ENCODE results near the gene MXRA7. TPM values are rescaled to one million over a fixed set of nuclear protein-coding genes. Genes with fewer than 3 reads are reported as not detected.
"Not testable (repeated sequence)": the region's sequence is repeated elsewhere in the genome, so short reads cannot be mapped to it uniquely, and the experiment has no call there.

Gene MXRA7
- total and polyA plus RNA-seq, 8 donors, result 41.4 to 209 (median 71.6) TPM

DNA sequence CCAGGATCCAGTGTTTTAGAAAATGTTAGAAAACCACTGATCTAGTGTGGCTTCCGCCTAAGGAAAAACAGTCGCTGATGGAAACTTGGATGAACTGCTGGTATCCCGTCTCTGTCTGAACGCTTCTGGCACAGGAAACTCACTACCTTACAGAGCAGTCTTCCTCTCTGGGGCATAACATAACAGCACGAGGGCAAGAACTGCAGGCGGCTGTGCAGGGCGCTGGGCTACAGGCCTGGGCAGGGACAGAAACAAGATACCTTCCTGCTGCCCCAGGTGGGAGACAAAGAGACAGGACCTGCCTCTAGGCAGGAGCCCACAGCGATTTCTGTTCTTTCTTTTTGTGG, 10.5 kb downstream of the MXRA7 start:
- Histone ChIP-seq H3K4me3 (peak overlapping the region in 1 of 4 donors; percentile 22), H3K4me1 (peaks cover 29 to 85% (median 57%) of the 10 kb centered on the region in 4 donors), H3K27me3 (no peaks in the 10 kb centered on the region), H3K9me3 (no peaks in the 10 kb centered on the region), H3K36me3 (no peaks in the 10 kb centered on the region), H3K27ac (peak overlapping the region; percentile 73 to 87 (median 86))
- TF ChIP-seq EP300 (IDR thresholded peaks at IDR 0.05) (no peak), POLR2AphosphoS5 (IDR thresholded peaks at IDR 0.05) (no peak), POLR2A (IDR thresholded peaks at IDR 0.05) (no peak)
- intact Hi-C loops (cut with DNase I; ENCODE audit: low total_unique reads), result no loop called here
- WGBS, 5 donors, result 56 to 79% (median 62%) methylated on average over 8 of the region's 8 CpGs
- DNase-seq, result peak in 1 of 2 donors; percentile 33

DNA sequence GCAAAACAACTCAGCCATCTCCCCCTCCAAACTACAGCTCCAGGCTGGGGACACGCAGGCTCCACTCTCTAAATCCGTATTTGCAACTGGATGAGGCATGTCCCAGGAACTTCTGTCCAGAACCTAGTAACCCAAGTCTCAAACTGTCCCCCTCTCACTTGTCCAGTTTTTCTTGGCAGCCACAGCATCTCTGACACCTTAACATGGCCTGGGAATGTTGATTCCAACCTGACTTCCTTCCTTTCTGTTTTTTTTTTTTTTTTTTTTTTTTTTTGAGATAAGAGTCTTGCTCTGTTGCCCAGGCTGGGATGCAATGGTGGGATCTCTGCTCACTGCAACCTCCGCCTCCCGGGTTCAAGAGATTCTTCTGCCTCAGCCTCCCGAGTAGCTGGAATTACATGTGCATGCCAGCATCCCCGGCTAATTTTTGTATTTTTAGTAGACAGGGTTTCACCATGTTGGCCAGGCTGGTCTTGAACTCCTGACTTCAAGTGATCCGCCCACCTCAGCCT, 12.2 kb downstream of the MXRA7 start:
- peaks cover 29 to 87% (median 59%) of the 10 kb centered on the region in 4 donors for H3K4me1 ChIP-seq
- peak overlapping the region in 4 of 5 donors; percentile 77 to 87 (median 86) for H3K27ac ChIP-seq
- DNase-seq; H3K36me3 ChIP-seq; H3K9me3 ChIP-seq; H3K27me3 ChIP-seq; H3K4me3 ChIP-seq; intact Hi-C loops (cut with DNase I; ENCODE audit: low total_unique reads): not testable (repeated sequence)
- WGBS, 5 donors, result 83 to 94% (median 93%) methylated on average over 7 of the region's 7 CpGs

DNA sequence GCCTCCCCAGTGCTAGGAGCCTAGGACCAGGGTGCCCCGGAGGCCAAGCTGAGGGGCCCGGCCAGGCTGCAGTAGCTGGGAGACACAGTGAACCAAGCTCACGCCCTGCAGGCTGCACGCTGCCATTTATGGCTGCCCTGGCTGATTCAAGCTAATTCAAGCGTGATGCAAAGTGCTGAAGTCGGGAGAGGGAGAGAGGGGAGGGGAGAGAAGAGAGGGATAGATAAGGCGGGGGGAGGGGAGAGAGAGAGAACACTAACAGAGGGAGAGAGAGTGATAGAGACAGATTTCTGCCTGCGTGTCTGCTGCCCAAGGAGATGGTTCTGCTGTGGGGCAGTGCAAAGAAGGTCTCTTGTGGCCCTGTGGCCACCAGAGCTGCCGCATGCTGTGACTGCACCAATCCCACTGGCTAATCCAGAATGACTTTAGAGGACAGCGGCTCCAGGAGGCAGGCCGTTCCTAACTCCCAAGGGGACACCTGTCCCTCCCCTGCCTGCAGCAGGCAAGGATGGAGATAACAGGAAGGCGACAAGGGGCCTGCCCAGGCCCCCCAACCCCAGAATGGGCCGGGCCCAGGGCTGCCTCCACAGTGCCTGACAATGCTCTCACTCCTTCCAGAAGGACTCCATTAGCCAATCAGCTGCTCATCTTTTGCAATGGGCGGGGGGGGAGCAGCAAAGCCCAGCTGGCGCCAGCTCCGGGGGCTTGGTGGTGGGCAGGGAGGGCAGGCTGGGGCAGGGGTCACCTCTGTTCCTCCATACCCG, 12.9 kb downstream of the MXRA7 start:
- Histone ChIP-seq H3K27me3 (no peaks in the 10 kb centered on the region), H3K9me3 (no peaks in the 10 kb centered on the region), H3K4me1 (peaks cover 29 to 80% (median 56%) of the 10 kb centered on the region in 4 donors), H3K27ac (peak overlapping the region in 4 of 5 donors; percentile 60 to 87 (median 82)), H3K4me3 (no peak overlapping the region), H3K36me3 (no peaks in the 10 kb centered on the region)
- DNase-seq, result peak in 1 of 2 donors; percentile 78
- WGBS, 5 donors, result 54 to 62% (median 59%) methylated on average over 17 of the region's 17 CpGs
- intact Hi-C loops (cut with DNase I; ENCODE audit: low total_unique reads), result no loop called here
- TF ChIP-seq POLR2AphosphoS5 (IDR thresholded peaks at IDR 0.05), result no peak
- no peak for TF ChIP-seq EP300 (IDR thresholded peaks at IDR 0.05)
- TF ChIP-seq, protein P1, sequence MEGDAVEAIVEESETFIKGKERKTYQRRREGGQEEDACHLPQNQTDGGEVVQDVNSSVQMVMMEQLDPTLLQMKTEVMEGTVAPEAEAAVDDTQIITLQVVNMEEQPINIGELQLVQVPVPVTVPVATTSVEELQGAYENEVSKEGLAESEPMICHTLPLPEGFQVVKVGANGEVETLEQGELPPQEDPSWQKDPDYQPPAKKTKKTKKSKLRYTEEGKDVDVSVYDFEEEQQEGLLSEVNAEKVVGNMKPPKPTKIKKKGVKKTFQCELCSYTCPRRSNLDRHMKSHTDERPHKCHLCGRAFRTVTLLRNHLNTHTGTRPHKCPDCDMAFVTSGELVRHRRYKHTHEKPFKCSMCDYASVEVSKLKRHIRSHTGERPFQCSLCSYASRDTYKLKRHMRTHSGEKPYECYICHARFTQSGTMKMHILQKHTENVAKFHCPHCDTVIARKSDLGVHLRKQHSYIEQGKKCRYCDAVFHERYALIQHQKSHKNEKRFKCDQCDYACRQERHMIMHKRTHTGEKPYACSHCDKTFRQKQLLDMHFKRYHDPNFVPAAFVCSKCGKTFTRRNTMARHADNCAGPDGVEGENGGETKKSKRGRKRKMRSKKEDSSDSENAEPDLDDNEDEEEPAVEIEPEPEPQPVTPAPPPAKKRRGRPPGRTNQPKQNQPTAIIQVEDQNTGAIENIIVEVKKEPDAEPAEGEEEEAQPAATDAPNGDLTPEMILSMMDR (IDR thresholded peaks at IDR 0.05), result no peak
- no peak for TF ChIP-seq POLR2A (IDR thresholded peaks at IDR 0.05)

DNA sequence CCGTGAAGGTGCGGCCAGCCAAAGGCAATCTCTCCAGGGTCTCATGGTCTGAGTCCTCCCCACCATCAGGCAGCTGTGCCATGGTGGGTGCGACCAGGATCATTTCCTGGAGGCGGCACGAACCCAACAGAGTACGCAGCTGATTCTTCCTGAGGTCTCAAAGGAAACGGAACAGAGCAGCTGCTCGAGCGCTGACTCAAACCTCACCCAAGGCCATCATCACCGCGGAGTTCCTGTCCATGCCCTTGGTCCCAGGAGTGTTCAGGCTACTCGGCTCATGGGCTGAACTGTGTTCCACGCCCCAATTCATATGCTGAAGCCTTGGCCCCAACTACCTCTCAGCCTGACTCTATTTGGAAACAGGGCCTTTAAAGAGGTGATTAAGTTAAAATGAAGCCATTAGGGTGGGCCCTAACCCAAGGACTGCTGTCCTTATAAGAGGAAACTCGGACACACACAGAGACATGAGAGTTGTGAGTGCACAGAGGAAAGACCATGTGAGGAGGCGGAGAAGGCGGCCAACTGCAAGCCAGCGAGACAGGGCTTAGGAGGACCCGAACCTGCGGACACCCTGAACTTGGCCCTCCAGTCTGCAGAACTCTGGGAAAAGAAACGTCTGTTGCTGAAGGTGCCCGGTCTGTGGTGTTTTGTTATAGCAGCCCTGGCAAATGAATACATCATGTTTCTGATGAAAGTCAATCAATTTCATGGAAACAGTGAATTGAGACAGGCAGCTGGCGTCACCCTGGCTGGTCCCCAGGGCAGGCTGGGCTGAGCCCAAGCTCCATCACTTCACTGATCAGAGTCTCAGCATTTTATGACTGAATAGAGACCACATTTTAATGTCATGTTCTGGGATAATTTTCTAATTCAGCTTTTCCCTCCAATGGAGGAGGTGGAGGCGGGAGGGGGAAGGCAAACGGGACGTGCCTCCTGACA, 13.7 kb downstream of the MXRA7 start:
- H3K36me3 ChIP-seq, result no peaks in the 10 kb centered on the region
- peaks cover 29 to 76% (median 53%) of the 10 kb centered on the region in 4 donors for H3K4me1 ChIP-seq
- no peaks in the 10 kb centered on the region for H3K27me3 ChIP-seq
- 78 to 86% (median 81%) methylated on average over 17 to 25 of the region's 25 CpGs for WGBS, 5 donors
- intact Hi-C loops (cut with DNase I; ENCODE audit: low total_unique reads), result no loop called here
- peak in 1 of 2 donors; percentile 41 for DNase-seq
- no peaks in the 10 kb centered on the region for H3K9me3 ChIP-seq
- TF ChIP-seq POLR2A (IDR thresholded peaks at IDR 0.05) (no peak), POLR2AphosphoS5 (IDR thresholded peaks at IDR 0.05) (no peak), EP300 (IDR thresholded peaks at IDR 0.05) (no peak)
- TF ChIP-seq, protein P1 (IDR thresholded peaks at IDR 0.05), result no peak
- no peak overlapping the region for H3K4me3 ChIP-seq
- peak overlapping the region; percentile 1 to 87 (median 77) for H3K27ac ChIP-seq

Data from stomach (tissue), 9 donors.